HG02623 (cell line): Measurements from ENCODE around the gene OAT.

Source experiments
- ATAC-seq: cut with Tn5 transposase; IDR thresholded peaks from one replicate; pipeline ENCODE4 v1.9.1; 2021; ENCODE audit warnings: moderate library complexity; ENCODE audit not compliant: unreplicated experiment

OAT gene

GRCh38 chr10:124356701-124357560 is 61.8 kb downstream of the OAT start:
- ATAC-seq = no peak

- ATAC-seq = no peak
Measured at GRCh38 chr10:124354411-124355382, 64.0 kb downstream of the OAT start.

- no peak for ATAC-seq
Measured at GRCh38 chr10:124353896-124354295, 64.8 kb downstream of the OAT start.

GRCh38 chr10:124353091-124353815 is 65.5 kb downstream of the OAT start:
- no peak for ATAC-seq

GRCh38 chr10:124351481-124352220 is 67.1 kb downstream of the OAT start:
- no peak for ATAC-seq

GRCh38 chr10:124350806-124351205 is 67.9 kb downstream of the OAT start:
- ATAC-seq = no peak

GRCh38 chr10:124349996-124350280 is 68.8 kb downstream of the OAT start:
- no peak for ATAC-seq

GRCh38 chr10:124349231-124349995 is 69.3 kb downstream of the OAT start:
- no peak for ATAC-seq

- no peak for ATAC-seq
Measured at GRCh38 chr10:124348801-124349200, 69.9 kb downstream of the OAT start.

- ATAC-seq = no peak
Measured at GRCh38 chr10:124347956-124348355, 70.8 kb downstream of the OAT start.
